Kidney (tissue), 14 donors: Measurements from ENCODE around the gene ANXA2R. TPM values are rescaled to one million over a fixed set of nuclear protein-coding genes. Genes with fewer than 3 reads are reported as not detected.

Experiments used
- DNase-seq, 5 donors: peaks; one replicate each; pipeline ENCODE4 v3.0.0-alpha.2; 2013 to 2020
- FAIRE-seq: peaks from 2 replicates; lab custom pipeline; 2012; peaks lifted over from hg19 to GRCh38; lab: Jason Lieb, UNC
- H3K27ac ChIP-seq, 2 donors: one replicate each; pipeline ENCODE4 v1.7.0; 2013; ENCODE audit warnings: low read depth in 2 of 2, low read length in 2 of 2, inconsistent platforms in 1 of 2
- H3K27me3 ChIP-seq: one replicate; pipeline ENCODE4 v1.7.1; 2013; ENCODE audit warnings: low read length, inconsistent platforms; ENCODE audit not compliant: control insufficient read depth, insufficient read depth
- H3K36me3 ChIP-seq, 3 donors: one replicate each; pipeline versions ENCODE4 v1.7.0 to v1.7.1; 2013; ENCODE audit warnings: low read length in 3 of 3, control low read depth in 1 of 3, inconsistent platforms in 1 of 3; ENCODE audit not compliant: insufficient read depth in 3 of 3, control insufficient read depth in 2 of 3
- H3K4me1 ChIP-seq, 3 donors: one replicate each; pipeline versions ENCODE4 v1.7.0 to v1.7.1; 2013; ENCODE audit warnings: low read length in 3 of 3, inconsistent platforms in 1 of 3, low read depth in 1 of 3; ENCODE audit not compliant: control insufficient read depth in 2 of 3, insufficient read depth in 2 of 3
- H3K4me3 ChIP-seq, 3 donors: one replicate each; pipeline versions ENCODE4 v1.7.0 to v1.8.1; 2013; ENCODE audit warnings: low read length in 3 of 3, control low read depth in 1 of 3, inconsistent platforms in 1 of 3
- H3K9ac ChIP-seq, 3 donors: one replicate each; pipeline versions ENCODE4 v1.7.0 to v1.7.1; 2013; ENCODE audit warnings: low read length in 3 of 3, control low read depth in 1 of 3, inconsistent platforms in 1 of 3
- H3K9me3 ChIP-seq, 3 donors: one replicate each; pipeline versions ENCODE4 v1.7.0 to v1.7.1; 2013; ENCODE audit warnings: low read length in 3 of 3, control low read depth in 1 of 3, inconsistent platforms in 1 of 3; ENCODE audit not compliant: control insufficient read depth in 2 of 3, insufficient read depth in 1 of 3
- intact Hi-C: fragments of 100-400 bp; cut with DNase I; formaldehyde crosslinking; loops from one replicate; pipeline ENCODE4 v1.11.1; 2022
- polyA plus RNA-seq: library from polyadenylated mRNA; stranded (reverse); fragments of 350-450 nt; fragmentation: Illumina TruSeq; extraction: RNeasy Lipid Tissue Mini Kit (QIAGEN cat#74804); gene quantifications from one replicate; pipeline ENCODE4 v1.2.3, GENCODE V29; 2014; ENCODE audit warnings: low read depth, low replicate concordance; ENCODE audit not compliant: insufficient read depth
- total RNA-seq: library from RNA; stranded (reverse); fragmentation: NEBNext Ultra II Directional; extraction: Animal tissue kit (Norgen Biotek cat#: 25700); gene quantifications from one replicate; pipeline ENCODE4 v1.2.1, GENCODE V29; 2021
- TF ChIP-seq, protein P1 (sequence below): IDR thresholded peaks from 3 replicates; pipeline ENCODE4 v1.5.1; 2012; ENCODE audit warnings: mild to moderate bottlenecking, moderate library complexity, borderline replicate concordance; ENCODE audit not compliant: insufficient read depth; ENCODE audit errors: extremely low read depth
- donor health status: control.
- donor health status: control.
- donor health status: control.
- donor health status: control.
- donor health status: control.
- donor health status: DM: yes; HTN: yes; CAD: no.
- donor health status: Normal renal cell carcinoma (clear cell type).

The ANXA2R gene
- total and polyA plus RNA-seq, 2 donors from 2014 or later = 2.0 to 4.6 TPM

- DNase-seq (peak; percentile 82 to 93 (median 92)), FAIRE-seq (no peak)
- TF ChIP-seq, protein P1, sequence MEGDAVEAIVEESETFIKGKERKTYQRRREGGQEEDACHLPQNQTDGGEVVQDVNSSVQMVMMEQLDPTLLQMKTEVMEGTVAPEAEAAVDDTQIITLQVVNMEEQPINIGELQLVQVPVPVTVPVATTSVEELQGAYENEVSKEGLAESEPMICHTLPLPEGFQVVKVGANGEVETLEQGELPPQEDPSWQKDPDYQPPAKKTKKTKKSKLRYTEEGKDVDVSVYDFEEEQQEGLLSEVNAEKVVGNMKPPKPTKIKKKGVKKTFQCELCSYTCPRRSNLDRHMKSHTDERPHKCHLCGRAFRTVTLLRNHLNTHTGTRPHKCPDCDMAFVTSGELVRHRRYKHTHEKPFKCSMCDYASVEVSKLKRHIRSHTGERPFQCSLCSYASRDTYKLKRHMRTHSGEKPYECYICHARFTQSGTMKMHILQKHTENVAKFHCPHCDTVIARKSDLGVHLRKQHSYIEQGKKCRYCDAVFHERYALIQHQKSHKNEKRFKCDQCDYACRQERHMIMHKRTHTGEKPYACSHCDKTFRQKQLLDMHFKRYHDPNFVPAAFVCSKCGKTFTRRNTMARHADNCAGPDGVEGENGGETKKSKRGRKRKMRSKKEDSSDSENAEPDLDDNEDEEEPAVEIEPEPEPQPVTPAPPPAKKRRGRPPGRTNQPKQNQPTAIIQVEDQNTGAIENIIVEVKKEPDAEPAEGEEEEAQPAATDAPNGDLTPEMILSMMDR = no peak
- Histone ChIP-seq H3K4me3 (peak overlapping the region; percentile 56 to 70 (median 69)), H3K27ac (peak overlapping the region; percentile 38 to 84), H3K4me1 (no peaks in the 10 kb centered on the region), H3K36me3 (no peaks in the 10 kb centered on the region), H3K27me3 (peaks cover 70% of the 10 kb centered on the region), H3K9me3 (no peaks in the 10 kb centered on the region), H3K9ac (peak overlapping the region; percentile 17 to 67 (median 50))
- intact Hi-C loops = no loop called here
Measured at GRCh38 chr5:43008363-43009153, 31.6 kb downstream of the ANXA2R start.

DNA sequence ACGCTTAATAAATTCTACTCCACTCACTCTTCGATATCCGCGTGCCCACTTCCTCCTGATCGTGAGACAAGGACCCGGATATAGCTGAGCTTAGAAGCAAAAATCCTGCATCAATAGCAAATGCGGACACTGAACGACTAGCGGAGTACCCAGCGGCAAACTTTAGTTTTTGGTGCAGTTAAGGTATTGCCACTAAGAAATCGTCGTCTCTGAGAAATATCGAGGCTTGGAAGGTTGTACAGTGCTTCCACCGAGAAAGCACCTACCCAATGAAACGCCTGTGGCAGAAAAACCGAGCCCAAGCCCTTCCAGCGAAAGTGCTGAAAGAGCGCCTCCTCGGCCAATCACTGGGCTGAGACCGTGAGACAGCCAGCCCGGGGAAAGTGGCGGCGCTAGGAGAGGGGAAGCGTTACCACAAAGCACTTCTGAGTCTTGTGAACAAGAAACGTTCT is 32.2 kb downstream of the ANXA2R start:
- Histone ChIP-seq H3K4me1 (no peaks in the 10 kb centered on the region), H3K36me3 (no peaks in the 10 kb centered on the region), H3K27ac (peak overlapping the region; percentile 37 to 84), H3K9me3 (no peaks in the 10 kb centered on the region), H3K4me3 (peak overlapping the region; percentile 56 to 70 (median 69)), H3K9ac (peak overlapping the region; percentile 31 to 50 (median 49)), H3K27me3 (peaks cover 70% of the 10 kb centered on the region)
- intact Hi-C loops = no loop called here
- TF ChIP-seq, protein P1 = no peak
- no peak for FAIRE-seq
- peak in 4 of 5 donors; percentile 66 to 84 (median 71) for DNase-seq

DNA sequence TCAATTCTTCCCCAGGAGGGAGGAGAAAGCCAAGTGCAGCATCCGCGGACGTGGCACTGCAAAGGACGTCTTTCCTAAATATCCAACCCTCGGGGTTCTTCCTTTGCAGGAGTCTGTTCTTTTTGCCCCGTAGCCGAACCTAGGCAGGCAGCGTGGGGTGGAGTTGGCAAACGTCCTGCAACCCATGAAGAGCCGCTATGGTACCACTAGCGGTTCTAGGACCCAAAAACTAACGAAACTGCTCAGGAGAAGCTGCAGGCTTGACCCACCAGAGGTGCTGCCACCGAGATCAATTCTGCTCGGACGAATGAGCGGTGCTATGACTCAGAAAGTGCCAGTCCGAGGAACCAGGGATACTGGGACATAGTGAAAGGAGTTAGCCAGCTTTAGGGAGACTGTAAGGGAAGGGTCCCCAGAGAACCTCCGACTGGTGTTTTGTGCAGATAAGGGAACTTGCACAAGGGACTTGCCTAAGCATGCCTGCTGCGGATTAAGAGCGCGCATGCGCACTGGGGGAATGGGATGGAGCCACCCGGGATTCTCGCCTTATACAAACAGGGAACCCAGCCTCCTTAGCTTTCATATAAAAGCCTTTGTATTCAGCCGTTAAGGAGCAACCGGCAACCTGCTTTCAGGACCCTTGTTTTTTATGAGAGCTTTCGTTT is 32.7 kb downstream of the ANXA2R start:
- intact Hi-C loops = no loop called here
- Histone ChIP-seq H3K9me3 (no peaks in the 10 kb centered on the region), H3K9ac (peak overlapping the region; percentile 31 to 50 (median 49)), H3K27ac (peak overlapping the region; percentile 37 to 84), H3K4me1 (no peaks in the 10 kb centered on the region), H3K36me3 (no peaks in the 10 kb centered on the region), H3K27me3 (peaks cover 75% of the 10 kb centered on the region), H3K4me3 (peak overlapping the region; percentile 56 to 70 (median 69))
- DNase-seq (peak; percentile 81 to 93 (median 91)), FAIRE-seq (no peak)
- TF ChIP-seq, protein P1 = no peak
